Gastrocnemius medialis (tissue), 4 donors: ENCODE data around the gene RHOT2.

Experiments
- POLR2A ChIP-seq, 2 donors: fragments of 450-650 bp; IDR thresholded peaks; one replicate each; pipeline ENCODE4 v1.6.1; 2017; ENCODE audit warnings: antibody characterized with exemption in 2 of 2, mild to moderate bottlenecking in 2 of 2, moderate library complexity in 2 of 2
- TF ChIP-seq, protein P1 (sequence below), 5 experiments: fragments of 450-650 bp in 3 of 5; fragments of 200-600 bp in 2 of 5; sonication (generic) in 2 of 5; IDR thresholded peaks in 4 of 5; conservative IDR thresholded peaks in 1 of 5; 1 replicate in 4 of 5; 2 replicates in 1 of 5; pipeline ENCODE4 v1.5.1; 2016 to 2019; ENCODE audit warnings: antibody characterized with exemption in 5 of 5, mild to moderate bottlenecking in 3 of 5, moderate library complexity in 3 of 5

- TF ChIP-seq POLR2A (IDR thresholded peaks at IDR 0.05): no peak
- TF ChIP-seq, protein P1, sequence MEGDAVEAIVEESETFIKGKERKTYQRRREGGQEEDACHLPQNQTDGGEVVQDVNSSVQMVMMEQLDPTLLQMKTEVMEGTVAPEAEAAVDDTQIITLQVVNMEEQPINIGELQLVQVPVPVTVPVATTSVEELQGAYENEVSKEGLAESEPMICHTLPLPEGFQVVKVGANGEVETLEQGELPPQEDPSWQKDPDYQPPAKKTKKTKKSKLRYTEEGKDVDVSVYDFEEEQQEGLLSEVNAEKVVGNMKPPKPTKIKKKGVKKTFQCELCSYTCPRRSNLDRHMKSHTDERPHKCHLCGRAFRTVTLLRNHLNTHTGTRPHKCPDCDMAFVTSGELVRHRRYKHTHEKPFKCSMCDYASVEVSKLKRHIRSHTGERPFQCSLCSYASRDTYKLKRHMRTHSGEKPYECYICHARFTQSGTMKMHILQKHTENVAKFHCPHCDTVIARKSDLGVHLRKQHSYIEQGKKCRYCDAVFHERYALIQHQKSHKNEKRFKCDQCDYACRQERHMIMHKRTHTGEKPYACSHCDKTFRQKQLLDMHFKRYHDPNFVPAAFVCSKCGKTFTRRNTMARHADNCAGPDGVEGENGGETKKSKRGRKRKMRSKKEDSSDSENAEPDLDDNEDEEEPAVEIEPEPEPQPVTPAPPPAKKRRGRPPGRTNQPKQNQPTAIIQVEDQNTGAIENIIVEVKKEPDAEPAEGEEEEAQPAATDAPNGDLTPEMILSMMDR (IDR thresholded peaks at IDR 0.05 in 4 of 5, conservative IDR thresholded peaks at IDR 0.05 in 1 of 5): no peak
Observed at GRCh38 chr16:703406-703805, 35.5 kb downstream of the RHOT2 start.
